Body of pancreas (tissue), 4 donors: Measurements from ENCODE around the gene SCIN. TPM values are rescaled to one million over a fixed set of nuclear protein-coding genes. Genes with fewer than 3 reads are reported as not detected.
"Not testable (repeated sequence)": the region's sequence is repeated elsewhere in the genome, so short reads cannot be mapped to it uniquely, and the experiment has no call there.

ENCODE experiments used
- ATAC-seq: fragments of 150-250 bp; one replicate; pipeline ENCODE4 v1.9.1; 2016
- DNase-seq, 4 donors: peaks; one replicate each; pipeline ENCODE4 v3.0.0-alpha.2; 2019
- H3K27ac ChIP-seq, 4 donors: fragments of 200-600 bp; sonication (generic); 1 replicate in 3 of 4; 2 replicates in 1 of 4; pipeline versions ENCODE4 v1.5.1 to v1.6.1; 2016 to 2019; ENCODE audit warnings: mild to moderate bottlenecking in 1 of 4, mixed read lengths in 1 of 4, moderate library complexity in 1 of 4
- H3K27me3 ChIP-seq, 2 donors: fragments of 200-600 bp; sonication (generic); one replicate each; pipeline ENCODE4 v1.6.0; 2016; ENCODE audit warnings: mild to moderate bottlenecking in 1 of 2
- H3K36me3 ChIP-seq, 2 donors: fragments of 200-600 bp; sonication (generic); replicated peaks in 1 of 2; 2 replicates each; pipeline ENCODE4 v1.5.1; 2016; ENCODE audit warnings: low read depth in 2 of 2; ENCODE audit not compliant: insufficient read depth in 1 of 2
- H3K4me1 ChIP-seq: fragments of 200-600 bp; sonication (generic); one replicate; pipeline ENCODE4 v1.6.0; 2016
- H3K4me3 ChIP-seq, 2 donors: fragments of 200-600 bp; sonication (generic); 1 replicate in 1 of 2; 2 replicates in 1 of 2; pipeline ENCODE4 v1.5.1; 2016 to 2019
- H3K9me3 ChIP-seq, 3 donors: fragments of 200-600 bp; sonication (generic); 1 replicate in 2 of 3; 2 replicates in 1 of 3; pipeline ENCODE4 v1.5.1; 2016
- POLR2A ChIP-seq, 3 donors: fragments of 450-650 bp; IDR thresholded peaks; one replicate each; pipeline ENCODE4 v1.6.1; 2016; ENCODE audit warnings: antibody characterized with exemption in 3 of 3, mild to moderate bottlenecking in 2 of 3
- WGBS, 2 donors: methylation state at CpG; one replicate each; pipeline ENCODE4 v1.1.5; 2017; 5-methylcytosine and 5-hydroxymethylcytosine counted together
- intact Hi-C: fragments of 100-400 bp; cut with DNase I; formaldehyde crosslinking; loops from one replicate; pipeline ENCODE4 v1.15.1; 2023
- total RNA-seq, 2 donors: library from RNA; depleted of rRNA; stranded (reverse); fragments of >200 nt; gene quantifications; one replicate each; pipeline ENCODE4 v1.1.0, GENCODE V29; 2016
- TF ChIP-seq, protein P1 (sequence below), 7 experiments: fragments of 450-650 bp in 4 of 7; fragments of 200-600 bp in 3 of 7; sonication (generic) in 3 of 7; IDR thresholded peaks; one replicate each; pipeline ENCODE4 v1.5.1; 2016 to 2019; ENCODE audit warnings: antibody characterized with exemption in 7 of 7

Gene SCIN
- total RNA-seq, 2 donors from 2014 or later: 1.3 TPM; not detected in 1

DNA sequence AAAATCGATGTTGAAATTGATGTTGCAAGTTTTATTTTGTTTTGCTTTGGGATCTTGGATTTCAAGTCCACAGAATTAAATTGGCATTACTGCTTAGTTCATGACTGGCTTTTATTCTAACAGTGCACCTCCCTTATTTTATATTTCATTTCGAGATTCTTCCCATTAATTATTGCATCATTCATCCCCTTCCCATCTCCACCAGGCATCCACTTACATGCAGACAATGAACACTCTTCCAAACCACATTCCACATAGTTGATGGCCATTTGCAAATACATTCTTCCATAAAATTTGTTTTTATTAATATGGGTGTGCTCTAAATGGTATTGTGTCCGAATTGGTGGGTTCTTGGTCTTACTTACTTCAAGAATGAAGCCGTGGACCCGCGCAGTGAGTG, 15.6 kb upstream of the SCIN start:
- ATAC-seq (no peak), DNase-seq (no peak)
- intact Hi-C loops: no loop called here
- Histone ChIP-seq H3K4me3 (no peak overlapping the region), H3K9me3 (no peaks in the 10 kb centered on the region), H3K36me3 (no peaks in the 10 kb centered on the region), H3K27me3 (no peaks in the 10 kb centered on the region), H3K4me1 (no peaks in the 10 kb centered on the region), H3K27ac (no peak overlapping the region)
- 45 to 66% methylated on average over 6 of the region's 6 CpGs for WGBS, 2 donors
- no peak for TF ChIP-seq POLR2A (IDR thresholded peaks at IDR 0.05)
- TF ChIP-seq, protein P1, sequence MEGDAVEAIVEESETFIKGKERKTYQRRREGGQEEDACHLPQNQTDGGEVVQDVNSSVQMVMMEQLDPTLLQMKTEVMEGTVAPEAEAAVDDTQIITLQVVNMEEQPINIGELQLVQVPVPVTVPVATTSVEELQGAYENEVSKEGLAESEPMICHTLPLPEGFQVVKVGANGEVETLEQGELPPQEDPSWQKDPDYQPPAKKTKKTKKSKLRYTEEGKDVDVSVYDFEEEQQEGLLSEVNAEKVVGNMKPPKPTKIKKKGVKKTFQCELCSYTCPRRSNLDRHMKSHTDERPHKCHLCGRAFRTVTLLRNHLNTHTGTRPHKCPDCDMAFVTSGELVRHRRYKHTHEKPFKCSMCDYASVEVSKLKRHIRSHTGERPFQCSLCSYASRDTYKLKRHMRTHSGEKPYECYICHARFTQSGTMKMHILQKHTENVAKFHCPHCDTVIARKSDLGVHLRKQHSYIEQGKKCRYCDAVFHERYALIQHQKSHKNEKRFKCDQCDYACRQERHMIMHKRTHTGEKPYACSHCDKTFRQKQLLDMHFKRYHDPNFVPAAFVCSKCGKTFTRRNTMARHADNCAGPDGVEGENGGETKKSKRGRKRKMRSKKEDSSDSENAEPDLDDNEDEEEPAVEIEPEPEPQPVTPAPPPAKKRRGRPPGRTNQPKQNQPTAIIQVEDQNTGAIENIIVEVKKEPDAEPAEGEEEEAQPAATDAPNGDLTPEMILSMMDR (IDR thresholded peaks at IDR 0.05): no peak

DNA sequence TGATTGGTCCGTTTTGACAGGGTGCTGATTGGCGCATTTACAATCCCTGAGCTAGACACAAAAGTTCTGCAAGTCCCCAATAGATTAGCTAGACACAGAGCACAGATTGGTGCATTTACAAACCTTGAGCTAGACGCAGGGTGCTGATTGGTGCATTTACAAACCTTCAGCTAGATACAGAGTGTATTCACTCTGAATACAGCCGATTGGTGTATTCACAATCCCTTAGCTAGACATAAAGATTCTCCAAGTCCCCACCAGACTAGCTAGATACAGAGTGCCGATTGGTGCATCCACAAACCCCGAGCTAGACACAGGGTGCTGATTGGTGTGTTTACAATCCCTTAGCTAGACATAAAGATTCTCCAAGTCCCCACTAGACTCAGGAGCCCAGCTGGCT, 14.8 kb upstream of the SCIN start:
- ATAC-seq, DNase-seq, H3K9me3 ChIP-seq, H3K27me3 ChIP-seq, H3K27ac ChIP-seq, H3K4me1 ChIP-seq, intact Hi-C loops, H3K36me3 ChIP-seq, H3K4me3 ChIP-seq: not testable (repeated sequence)
- WGBS, 2 donors: 73 to 89% methylated on average over 5 to 6 of the region's 6 CpGs

DNA sequence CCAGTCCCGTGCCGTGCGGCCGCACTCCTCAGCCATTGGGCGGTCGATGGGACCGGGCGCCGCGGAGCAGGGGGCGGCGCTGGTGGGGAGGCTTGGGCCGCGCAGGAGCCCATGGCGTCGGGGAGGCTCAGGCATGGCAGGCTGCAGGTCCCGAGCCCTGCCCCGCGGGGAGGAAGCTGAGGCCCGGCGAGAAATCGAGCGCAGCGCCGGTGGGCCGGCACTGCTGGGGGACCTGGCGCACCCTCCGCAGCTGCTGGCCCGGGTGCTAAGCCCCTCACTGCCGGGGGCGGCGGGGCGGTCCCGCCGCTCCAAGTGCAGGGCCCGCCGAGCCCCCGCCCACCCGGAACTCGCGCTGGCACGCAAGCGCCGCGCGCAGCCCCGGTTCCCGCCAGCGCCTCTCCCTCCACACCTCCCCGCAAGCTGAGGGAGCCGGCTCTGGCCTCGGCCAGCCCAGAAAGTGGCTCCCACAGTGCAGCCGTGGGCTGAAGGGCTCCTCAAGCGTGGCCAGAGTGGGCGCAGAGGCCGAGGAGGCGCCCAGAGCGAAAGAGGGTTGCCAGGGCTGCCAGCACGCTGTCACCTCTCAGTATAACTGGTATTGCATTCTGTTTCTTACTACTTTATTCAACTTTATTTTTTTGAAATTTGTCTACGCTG, 14.3 kb upstream of the SCIN start:
- H3K4me1 ChIP-seq, H3K4me3 ChIP-seq, DNase-seq, intact Hi-C loops, H3K27me3 ChIP-seq, H3K27ac ChIP-seq, H3K36me3 ChIP-seq, H3K9me3 ChIP-seq: not testable (repeated sequence)
- peak; percentile 24 for ATAC-seq
- 87 to 90% methylated on average over 36 to 39 of the region's 60 CpGs for WGBS, 2 donors

GRCh38 chr7:12557282-12557681, 13.2 kb upstream of the SCIN start:
- no peak for TF ChIP-seq POLR2A (IDR thresholded peaks at IDR 0.05)
- TF ChIP-seq, protein P1 (IDR thresholded peaks at IDR 0.05): no peak

GRCh38 chr7:12564996-12565764, 5.3 kb upstream of the SCIN start:
- WGBS, 2 donors: 75 to 82% methylated on average over 4 of the region's 4 CpGs
- H3K27ac ChIP-seq: no peak overlapping the region
- no peaks in the 10 kb centered on the region for H3K27me3 ChIP-seq
- H3K9me3 ChIP-seq: no peaks in the 10 kb centered on the region
- DNase-seq (no peak), ATAC-seq (no peak)
- TF ChIP-seq POLR2A (IDR thresholded peaks at IDR 0.05): no peak
- TF ChIP-seq, protein P1 (IDR thresholded peaks at IDR 0.05): no peak
- H3K4me1 ChIP-seq: peaks cover 4% of the 10 kb centered on the region
- no peak overlapping the region for H3K4me3 ChIP-seq
- no peaks in the 10 kb centered on the region for H3K36me3 ChIP-seq
- intact Hi-C loops: no loop called here

More at GRCh38 chr7:12557282-12557681, 13.2 kb upstream of the SCIN start:
- Histone ChIP-seq H3K9me3 (no peaks in the 10 kb centered on the region), H3K27me3 (no peaks in the 10 kb centered on the region), H3K4me1 (no peaks in the 10 kb centered on the region), H3K36me3 (no peaks in the 10 kb centered on the region), H3K27ac (no peak overlapping the region), H3K4me3 (no peak overlapping the region)
- WGBS, 2 donors: 33 to 34% methylated on average over 7 of the region's 7 CpGs
- intact Hi-C loops: no loop called here
- no peak for ATAC-seq
- DNase-seq: no peak
